ENCODE results near the gene PTPN9.
"Not testable (repeated sequence)": the region's sequence is repeated elsewhere in the genome, so short reads cannot be mapped to it uniquely, and the experiment has no call there.

PTPN9 gene

GRCh38 chr15:75542949-75543545 lies 36.1 kb downstream of the PTPN9 start:
- DNase-seq; intact Hi-C loops (cut with DNase I): not testable (repeated sequence)

- DNase-seq, result peak in 25 of 42 donors; percentile 15 to 76 (median 35)
- intact Hi-C loops (cut with DNase I), result no loop called here
These were observed 36.7 kb downstream of the PTPN9 start for GRCh38 chr15:75542386-75542797.

- no peak for DNase-seq
- intact Hi-C loops (cut with DNase I), result no loop called here
These were observed 40.7 kb downstream of the PTPN9 start for GRCh38 chr15:75538376-75538775.

DNA sequence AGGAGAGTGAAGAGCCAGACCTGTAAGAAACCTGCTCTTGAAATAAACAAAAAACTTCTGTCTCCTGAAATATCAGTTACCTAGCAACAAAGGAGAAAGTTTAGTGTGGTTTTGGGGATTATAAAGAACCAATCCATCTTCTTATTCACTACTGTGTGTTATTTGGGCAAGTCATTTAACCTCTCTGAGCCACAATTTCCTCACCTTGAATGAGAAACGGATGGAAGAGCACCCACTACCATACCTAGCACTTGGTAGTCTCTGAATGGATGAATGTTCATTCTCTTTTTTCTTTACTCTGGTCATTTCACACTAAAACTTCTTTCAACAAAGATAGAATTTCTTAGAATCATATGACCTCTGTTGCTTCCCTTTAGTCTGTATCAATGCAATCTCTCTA lies 45.2 kb downstream of the PTPN9 start:
- no peak for DNase-seq
- intact Hi-C loops (cut with DNase I), result no loop called here

DNA sequence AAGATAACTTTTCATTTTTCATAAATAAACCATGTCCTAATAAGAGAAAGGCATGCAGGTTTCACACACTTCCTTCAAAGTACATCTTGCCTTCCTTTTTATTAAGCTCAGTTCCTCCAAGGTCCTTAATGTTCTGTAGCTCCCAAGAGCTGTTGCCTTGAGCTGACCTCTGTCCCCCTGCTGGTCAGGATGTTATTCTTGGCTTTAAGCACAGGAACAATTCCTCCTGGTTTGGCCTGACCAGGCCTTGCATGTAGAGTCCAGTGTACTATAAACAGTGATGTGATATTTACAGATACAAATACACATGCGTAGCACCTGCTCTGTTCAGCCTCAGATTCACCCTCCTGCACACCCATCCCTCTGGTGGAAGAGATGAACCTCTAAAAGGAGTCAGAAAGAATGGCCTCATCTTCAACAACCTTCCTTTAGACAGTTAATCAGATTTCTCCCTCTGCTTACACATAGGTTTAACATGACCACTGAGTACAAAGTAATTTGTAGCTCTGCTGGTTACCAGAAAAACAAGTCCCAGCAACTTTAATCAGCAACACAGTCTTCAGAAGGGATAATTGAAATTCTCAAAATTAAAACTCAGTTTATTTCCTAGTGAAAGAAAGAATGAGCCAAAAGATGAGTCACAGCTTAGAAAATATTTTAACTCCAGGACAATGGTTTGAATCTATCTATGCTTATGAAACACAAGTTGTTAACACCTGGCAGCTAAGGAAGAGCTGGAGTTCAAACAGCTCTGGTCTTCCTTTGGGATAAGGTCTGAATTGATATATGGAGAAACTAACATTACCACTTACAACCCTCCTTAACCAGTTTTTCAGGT lies 46.5 kb downstream of the PTPN9 start:
- DNase-seq, result no peak
- intact Hi-C loops (cut with DNase I), result no loop called here

DNA sequence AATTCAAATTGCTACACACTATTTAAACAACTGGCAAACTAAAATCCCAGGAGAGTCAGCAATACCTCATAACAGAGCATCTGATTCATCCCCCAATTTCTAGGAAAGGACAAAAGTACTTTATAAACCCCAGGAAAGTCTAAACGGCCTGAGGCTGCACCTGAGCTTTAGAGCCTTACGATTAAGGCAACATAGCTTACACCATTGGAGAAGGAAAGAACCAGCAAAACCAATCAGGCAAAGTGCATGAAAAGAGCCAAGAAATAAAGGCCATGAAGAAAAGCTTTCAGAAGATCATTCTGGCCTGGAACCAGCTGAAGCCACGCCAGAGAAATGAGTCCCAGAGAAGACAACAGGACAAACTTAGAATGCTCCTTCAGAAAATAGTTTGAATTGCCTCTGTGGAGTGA lies 48.1 kb downstream of the PTPN9 start:
- DNase-seq, result peak in 22 of 42 donors; percentile 17 to 69 (median 34)
- intact Hi-C loops (cut with DNase I), result no loop called here

- intact Hi-C loops (cut with DNase I), result no loop called here
- no peak for DNase-seq
These were observed 48.9 kb downstream of the PTPN9 start for GRCh38 chr15:75530169-75530568.

DNA sequence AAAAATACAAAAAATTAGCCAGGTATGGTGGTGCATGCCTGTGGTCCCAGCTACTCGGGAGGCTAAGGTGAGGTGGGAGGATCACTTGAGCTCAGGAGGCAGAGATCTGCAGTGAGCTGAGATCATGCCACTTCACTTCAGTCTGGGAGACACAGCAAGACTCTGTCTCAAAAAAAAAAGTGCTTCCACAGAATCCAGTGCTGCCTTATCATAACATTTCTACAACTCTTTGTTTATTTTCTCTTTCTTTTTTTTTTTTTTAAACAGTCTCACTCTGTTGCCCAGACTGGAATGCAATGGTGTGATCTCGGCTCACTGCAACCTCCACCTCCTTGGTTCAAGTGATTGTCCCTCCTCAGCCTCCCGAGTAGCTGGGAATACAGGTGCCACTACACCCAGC lies 53.4 kb downstream of the PTPN9 start:
- intact Hi-C loops (cut with DNase I); DNase-seq: not testable (repeated sequence)

DNA sequence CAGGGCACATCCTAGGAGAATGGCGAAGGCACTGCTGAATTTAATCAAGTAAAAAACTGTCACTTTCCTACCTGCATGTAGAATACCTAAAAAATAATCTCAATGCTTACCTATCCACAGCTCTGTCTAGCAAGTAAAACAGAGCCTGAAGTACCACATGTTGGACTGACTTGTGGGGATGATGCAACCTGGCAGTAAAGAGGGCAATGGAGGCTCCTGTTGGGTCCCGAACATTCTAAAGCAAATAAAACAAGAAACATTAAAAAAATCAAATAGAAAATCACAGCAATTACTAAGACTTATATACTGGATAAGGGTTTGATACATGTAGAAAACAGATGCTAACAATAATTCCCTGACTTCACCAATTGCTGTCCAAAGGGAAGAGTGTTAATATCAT lies 56.1 kb downstream of the PTPN9 start:
- intact Hi-C loops (cut with DNase I), result no loop called here

DNA sequence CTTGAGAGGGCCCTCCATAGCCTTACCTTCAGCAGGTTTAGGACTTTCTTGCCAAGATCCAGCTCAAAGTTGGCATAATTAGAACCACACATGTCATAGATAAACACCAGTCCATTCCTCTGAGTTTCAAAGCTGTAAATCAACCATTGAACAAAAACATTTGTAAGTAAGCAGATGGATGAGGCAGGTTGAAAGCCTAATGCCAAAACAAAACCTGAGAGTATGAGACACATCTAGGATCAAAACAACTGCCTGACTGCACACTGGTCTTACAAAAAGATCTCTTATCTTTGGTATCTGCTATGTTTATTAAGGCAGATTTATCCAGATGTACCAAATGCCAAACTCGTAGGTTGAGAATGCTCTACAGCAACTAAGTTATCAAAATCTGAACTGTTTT lies 61.9 kb downstream of the PTPN9 start:
- intact Hi-C loops (cut with DNase I), result no loop called here
- DNase-seq, result no peak

More for the DNA sequence above, 56.1 kb downstream of the PTPN9 start:
- DNase-seq, result no peak

DNA sequence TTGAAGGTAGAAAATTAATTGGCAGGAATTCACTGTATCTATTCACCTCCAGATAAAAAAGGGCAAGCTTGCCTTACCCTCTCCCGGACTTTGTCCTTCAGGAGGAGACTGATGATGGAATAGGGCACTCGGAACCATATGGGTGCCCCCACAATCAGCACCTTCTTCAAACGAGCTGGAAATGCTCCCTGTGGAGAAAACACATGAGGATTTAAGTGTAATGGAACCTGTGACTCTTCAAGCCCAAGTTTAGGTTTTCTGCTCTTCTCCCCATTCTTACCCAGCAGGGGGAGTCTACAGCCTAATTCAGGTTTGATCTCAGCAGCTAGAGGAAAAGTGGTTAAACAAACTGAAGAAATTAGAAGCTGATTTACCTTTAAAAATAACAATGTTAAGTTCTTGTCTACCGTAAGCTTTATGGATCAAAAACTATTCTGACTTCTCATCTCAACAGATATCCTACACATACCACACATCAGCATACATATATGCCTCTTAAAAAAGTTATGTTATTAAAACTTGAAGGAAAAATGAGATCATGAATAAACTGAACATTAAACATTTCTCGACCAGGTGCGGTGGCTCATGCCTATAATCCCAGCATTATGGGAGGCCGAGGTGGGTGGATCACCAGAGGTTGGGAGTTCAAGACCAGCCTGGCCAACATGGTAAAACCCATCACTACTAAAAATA lies 70.1 kb downstream of the PTPN9 start:
- intact Hi-C loops (cut with DNase I), result no loop called here

DNA sequence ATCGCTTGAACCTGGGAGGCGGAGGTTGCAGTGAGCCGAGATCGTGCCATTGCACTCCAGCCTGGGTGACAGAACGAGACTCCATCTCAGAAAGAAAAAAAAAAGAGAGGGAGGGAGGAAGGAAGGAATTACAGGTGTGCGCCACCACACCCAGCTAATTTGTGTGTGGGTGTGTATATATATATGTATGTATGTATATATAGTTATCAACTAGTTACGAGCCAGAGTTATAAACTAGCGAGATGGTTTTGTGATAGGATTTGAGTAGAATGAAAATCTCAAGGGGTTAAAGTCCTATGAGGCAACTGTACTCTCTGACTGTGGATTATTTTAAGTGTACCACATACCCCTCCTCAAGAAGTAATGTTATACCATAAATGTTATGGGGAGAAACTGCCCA lies 76.8 kb downstream of the PTPN9 start:
- intact Hi-C loops (cut with DNase I), result no loop called here
- DNase-seq, result no peak

More for the DNA sequence above, 70.1 kb downstream of the PTPN9 start:
- peak in 11 of 42 donors; percentile 17 to 49 (median 29) for DNase-seq

GRCh38 chr15:75493732-75494131 lies 85.4 kb downstream of the PTPN9 start:
- intact Hi-C loops (cut with DNase I), result no loop called here

DNA sequence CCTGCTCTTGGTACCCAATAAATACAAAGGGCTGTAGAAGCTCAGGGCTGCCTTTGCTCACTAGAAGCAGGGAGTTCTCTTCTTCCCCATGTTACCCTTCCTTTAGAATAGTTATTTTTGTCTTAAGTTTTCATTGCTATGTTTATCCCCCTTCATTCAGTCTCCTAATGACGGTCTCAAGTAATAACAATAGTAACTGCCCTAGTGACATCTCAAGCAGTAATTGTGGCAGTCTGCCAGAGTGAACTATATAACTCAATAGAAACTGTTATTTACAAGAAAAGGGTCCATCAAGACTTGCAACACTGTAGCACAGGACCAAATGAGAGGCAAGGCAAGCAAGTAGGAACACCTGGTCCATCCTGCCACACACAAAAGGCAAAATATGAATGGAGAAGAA lies 95.2 kb downstream of the PTPN9 start:
- no peak for DNase-seq
- intact Hi-C loops (cut with DNase I), result no loop called here

More at GRCh38 chr15:75493732-75494131, 85.4 kb downstream of the PTPN9 start:
- no peak for DNase-seq

DNA sequence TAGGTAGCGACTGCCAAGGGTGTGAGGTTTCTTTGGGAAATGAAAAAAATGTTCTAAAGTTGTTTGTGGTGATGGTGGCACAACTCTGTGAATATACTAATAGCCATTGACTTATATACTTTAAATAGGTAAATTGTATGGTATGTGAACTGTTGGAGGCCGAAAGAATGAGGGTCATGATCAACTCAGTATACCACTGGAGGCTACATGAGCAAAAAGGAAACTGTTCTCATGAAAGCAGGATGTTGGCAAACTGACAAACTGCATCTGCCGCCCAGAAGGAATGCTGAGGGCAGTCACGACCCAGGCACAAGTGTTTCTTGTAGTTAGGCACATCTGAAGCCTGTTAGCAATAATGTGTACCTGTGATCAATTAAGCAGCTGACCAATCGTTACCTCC lies 95.6 kb downstream of the PTPN9 start:
- intact Hi-C loops (cut with DNase I); DNase-seq: not testable (repeated sequence)

- intact Hi-C loops (cut with DNase I), result no loop called here
- no peak for DNase-seq
These were observed 96.0 kb downstream of the PTPN9 start for GRCh38 chr15:75483106-75483505.

DNA sequence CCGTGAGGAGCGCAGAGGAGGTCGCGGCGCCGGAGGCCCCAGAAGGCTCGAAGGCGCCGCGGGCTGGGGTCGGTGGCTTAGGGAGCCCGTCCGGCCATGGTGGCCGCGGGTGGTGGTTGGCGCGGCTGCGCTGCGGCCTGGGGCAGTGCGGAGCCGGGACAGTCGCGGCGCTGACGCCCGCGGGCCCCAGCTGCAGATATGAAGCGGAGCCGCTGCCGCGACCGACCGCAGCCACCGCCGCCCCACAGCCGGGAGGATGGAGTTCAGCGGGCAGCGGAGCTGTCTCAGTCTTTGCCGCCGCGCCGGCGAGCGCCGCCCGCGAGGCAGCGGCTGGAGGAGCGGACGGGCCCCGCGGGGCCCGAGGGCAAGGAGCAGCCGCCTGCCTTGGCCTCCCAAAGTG lies 98.7 kb downstream of the PTPN9 start:
- intact Hi-C loops (cut with DNase I); DNase-seq: not testable (repeated sequence)

GRCh38 chr15:75479670-75480069 lies 99.4 kb downstream of the PTPN9 start:
- DNase-seq, result no peak
- intact Hi-C loops (cut with DNase I), result no loop called here

GRCh38 chr15:75477094-75477493 lies 102.0 kb downstream of the PTPN9 start:
- DNase-seq; intact Hi-C loops (cut with DNase I): not testable (repeated sequence)

Measured in head of caudate nucleus (tissue), 42 donors.